Midbrain (tissue), 1 donor: Measurements from ENCODE around the gene ZHX3.
A peak's percentile ranks its signal among the peaks of the same experiment; 100 is the strongest.

Source experiments
- DNase-seq: peaks from one replicate; lab custom pipeline; 2025; lab: John Stamatoyannopoulos, UW

Gene ZHX3

DNA sequence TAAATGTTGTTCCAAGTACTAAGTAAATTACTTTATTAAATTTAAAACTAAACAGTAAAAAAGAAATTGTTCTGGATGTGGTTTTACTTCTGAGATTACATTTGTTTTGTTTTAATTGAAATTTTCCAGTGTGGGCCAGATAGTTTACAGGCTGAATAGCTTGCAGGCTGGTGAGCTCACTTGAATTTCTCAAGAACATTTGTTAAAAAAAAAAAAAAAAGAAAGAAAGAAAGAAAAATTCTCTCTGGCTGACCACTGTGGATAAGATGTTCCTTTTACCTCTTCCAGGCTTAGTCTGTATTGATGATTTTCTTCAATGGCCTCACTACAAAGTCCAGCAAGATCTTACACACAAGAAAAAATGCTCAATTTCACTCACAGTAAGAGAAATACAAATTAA lies 94.8 kb downstream of the ZHX3 start:
- DNase-seq, result no peak

DNA sequence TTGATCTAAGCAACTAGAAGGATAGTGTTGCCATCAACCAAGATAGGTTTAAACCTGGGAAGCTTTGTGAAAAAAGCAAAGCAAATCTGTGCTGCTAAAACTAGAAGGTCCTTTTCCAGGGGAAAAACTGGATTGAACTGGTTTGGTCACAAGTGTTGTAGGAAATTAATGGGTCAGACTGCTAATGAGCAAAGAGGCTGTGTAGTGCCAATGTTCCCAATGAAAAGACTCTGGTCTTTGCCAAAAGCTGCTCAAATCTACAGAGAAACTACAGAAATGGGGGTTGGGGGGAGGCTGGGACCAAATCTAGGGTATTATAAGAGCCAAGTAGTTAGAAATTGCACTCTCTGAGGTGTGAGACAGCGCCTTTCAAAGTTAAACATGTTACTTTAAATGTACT lies 95.2 kb downstream of the ZHX3 start:
- DNase-seq, result peak; percentile 91

DNA sequence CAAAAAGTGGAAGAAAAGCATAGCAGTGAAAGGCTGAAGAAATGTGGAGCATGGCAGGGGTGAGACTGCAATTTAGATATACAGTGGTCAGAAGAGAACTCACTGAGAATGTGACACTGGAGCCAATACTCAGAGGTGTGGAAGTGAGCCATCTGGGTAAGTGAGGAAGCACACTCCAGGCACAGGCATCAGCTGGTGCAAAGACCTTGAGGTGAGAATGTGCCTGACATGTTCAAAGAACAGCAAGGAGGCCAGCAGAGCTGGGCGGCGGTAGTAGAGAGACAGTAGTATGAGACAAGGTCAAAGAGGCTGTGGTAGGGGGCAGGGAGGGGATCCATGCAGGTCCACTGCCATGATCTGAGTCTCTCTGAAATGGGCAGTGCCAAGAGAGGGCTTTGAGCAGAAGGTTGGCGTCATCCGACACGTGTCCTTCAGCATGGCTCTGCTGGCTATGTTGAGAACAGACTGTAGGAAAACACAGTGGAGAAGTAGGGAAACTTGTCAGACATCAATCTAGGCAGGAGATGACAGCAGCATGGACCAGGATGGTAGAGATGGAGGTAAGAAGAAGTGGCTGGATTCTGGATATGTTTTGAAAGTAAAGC lies 95.8 kb downstream of the ZHX3 start:
- peak; percentile 63 for DNase-seq

DNA sequence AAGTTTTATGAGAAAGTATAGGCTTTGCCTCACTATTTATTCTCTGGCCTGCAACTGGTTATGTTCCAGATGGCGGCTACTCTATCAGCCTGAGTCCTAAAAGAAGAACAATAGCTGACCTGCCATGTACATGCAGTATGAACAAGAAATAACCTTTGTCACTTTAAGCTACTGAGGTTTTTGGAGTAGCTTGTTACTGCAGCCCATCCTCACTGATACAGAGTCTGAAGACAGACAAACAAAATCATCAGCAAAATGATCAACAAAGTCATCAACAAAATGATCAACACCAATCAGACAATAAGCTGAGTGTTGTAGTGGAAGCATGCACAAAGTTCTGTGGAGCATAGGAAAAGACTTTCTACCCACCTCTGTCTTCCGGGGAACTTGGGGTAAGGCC lies 97.7 kb downstream of the ZHX3 start:
- DNase-seq, result no peak

DNA sequence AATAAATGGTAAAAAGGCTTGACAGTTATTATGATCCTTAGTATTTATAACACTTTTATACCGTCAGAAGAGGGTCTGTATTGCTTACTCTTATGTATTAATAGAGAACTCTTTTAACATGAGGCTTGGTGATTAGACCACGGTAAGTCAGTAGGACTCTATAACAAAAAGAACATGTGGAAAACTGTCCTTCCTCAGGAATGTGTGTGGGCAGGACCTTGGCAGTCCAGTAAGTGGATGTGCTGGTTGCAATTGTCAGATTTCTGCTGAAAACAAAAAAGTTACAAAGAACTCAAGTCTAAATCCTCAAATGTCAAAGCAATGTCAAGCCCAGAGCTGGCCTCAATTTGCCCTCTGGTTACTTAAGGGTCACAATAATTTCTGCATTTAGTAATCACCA lies 99.1 kb downstream of the ZHX3 start:
- DNase-seq, result no peak

DNA sequence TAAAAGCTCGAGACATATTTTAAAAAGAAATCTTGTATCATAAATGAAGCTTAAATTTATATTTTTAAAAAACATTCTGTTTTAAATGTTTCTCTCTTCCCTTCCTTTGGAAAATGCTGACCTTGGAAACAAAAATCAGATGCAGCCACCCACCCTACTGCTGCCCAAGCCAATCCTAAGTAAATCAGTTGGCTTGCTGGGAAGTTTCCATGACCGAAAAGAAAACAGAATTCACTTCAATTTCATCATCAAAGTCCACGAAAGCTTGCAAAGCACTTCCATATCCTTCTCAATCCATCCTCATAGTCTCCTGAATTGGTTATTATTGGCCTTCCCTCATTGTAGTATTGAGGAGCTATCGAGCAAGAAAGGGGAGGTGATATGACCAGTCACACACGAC lies 100.1 kb downstream of the ZHX3 start:
- no peak for DNase-seq

DNA sequence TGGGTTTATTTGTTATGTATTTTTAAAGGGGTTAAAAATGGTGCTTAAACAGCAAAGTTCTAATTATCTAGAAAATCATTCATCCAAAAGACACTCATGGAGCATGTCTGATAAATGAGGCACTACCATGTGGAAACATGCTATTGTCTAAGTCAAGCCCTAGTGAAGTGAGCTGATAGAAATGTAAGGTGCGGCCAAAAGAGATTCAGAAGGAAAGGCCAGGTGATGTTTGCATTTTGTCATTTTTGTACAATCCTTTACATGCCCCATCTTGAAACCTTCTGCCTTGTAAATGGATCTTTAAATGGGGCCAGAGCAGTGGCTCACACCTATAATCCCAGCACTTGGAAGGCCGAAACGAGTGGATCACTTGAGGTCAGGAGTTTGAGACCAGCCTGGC lies 102.9 kb downstream of the ZHX3 start:
- no peak for DNase-seq

DNA sequence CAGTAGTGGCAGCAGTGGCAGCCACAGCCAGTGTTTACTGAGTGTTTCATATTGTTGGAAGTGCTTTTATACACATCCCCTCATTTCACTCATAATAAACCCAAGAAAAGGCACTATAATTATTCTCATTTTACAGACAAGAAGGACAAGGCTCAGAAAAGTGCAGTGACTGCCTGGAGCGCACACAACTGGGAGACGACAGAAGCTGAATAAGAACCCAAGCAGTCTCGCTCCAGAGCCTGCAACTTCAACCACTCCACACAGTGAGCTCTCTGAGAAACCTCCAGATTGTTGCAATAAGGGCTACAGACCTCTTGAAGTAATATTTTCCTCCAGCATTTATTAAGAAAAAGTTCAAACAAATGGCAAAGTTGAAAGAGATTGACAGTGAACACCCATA lies 103.3 kb downstream of the ZHX3 start:
- no peak for DNase-seq

DNA sequence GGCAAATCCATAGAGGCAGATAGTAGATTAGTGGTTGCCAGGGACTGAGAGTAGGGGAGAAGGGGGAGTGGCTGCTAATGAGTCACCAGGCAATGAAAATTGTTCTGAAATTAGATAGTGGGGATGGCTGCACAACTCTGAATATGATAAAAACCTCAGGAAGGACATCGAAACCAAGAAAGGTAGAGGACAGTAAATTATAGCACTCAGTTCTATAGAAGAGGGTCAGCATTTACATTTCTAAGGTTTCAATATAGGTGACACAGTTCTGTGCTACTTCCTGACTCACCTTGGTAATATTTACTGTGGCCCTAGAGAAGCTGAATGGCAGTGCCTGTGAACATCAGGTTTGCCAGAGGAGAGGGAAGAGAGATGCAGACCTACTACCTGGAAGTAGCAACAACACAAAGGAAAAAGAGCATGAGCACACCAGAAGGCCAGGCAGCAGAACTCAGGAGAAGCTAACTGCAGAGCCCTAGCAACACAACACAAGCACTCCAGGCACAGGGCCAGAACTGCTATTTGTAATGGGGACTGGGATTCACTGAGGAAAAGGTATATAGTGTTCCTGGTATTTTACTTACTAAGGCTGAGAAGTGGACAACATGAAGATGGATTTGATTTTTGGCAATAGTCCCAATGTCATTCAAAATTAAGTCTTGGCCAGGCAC lies 104.2 kb downstream of the ZHX3 start:
- DNase-seq, result peak; percentile 45

DNA sequence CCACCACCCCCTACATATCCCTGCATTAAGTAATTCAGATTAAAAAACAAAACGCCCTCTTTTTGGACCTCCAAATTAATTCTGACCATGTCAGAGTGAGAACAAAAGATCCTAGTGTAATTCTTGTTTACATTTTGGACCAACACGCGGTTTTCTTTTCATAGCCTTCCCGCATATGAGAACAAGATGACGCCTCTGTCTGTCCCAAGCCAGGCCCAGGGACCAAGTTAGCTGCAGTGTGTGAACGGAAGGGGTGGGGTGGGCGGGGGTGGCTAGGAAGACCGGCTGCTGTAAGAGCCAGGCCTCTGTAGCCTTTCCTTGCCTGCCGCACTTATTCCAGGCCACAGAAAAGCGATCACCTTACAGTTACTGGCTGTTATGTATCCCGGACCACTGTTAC lies 112.2 kb downstream of the ZHX3 start:
- peak; percentile 86 for DNase-seq

DNA sequence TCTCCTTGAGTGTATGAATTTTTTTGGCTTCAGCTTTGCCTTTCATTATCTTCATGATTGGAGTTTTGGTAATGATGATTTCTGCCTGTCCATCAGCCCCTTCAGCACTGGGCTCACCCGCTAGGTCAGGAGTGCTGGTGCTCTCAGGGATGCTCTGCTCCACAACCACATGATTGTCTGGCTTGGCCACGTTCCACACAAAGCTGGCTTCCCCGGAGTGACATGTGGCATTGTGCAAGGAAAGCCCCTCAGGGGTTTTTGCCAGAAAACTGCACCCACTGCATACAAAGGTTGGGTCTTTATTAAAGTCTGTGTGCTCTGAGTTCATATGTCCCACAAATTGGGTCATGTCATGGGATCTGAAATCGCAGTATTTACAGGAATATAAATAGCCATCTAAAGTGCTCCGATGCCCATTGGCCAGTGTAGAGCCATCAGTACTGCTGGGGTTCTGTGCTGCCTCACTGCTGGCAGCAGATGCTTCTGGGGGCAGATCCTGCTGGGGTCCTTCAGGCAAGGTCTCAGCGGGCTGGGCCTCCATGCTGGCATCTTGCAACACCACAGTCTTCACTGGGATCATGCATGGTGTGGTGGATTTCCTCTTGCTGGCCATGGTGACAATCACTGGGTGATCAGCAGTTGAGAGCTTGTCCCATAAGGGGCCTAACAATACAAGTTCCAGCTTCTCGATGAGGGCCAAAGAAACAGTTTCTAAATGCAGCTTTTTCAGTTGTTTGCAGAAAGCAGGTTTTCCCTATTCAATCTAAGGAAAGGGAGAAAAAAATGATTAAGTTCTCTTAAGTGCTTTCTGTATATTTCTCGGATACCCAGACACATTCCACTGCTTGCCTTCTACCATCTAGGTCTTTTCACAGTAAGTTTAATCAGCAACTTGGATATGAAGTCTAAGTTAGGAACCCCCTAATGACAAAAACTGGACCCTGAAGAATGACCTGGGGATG lies 112.9 kb downstream of the ZHX3 start:
- DNase-seq, result peak; percentile 56

DNA sequence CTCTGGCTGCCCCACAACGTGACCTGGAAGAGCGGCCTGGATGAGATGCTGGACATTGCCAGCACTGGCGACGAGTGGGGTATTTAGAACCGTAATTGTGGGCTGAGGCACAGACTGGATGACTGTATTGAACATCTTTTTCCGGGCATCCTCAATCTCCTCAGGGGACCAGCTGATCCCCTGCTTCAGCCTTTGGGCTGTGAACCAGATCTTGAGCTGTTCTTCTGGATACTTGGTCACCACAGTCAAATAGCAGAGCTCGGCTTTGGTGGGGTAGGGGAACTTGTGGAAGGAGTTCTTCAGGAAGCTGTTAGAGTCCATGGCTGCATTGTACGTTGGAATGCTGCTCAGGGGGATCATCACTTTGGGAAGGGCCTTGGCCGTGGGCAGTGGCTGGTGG lies 113.9 kb downstream of the ZHX3 start:
- DNase-seq, result no peak

DNA sequence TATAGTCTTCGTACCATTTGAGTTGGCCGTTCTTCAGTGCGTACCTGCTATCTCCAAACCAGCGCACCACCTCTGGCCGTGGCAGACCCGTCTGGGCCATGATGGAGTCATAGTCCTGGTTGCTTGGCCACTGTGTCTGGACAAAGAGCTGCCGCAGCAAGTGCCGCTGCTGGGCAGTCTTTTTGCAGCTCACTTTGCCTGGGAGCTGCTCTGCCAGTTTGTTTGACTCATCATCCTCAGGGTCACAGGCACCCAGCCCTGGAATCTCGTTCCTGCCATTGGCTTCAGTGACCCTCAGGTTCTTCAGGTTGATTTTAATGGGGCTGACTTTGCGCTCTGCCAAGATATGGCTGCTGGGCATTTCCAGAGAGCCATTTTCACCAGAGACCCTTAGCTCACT lies 115.1 kb downstream of the ZHX3 start:
- no peak for DNase-seq

DNA sequence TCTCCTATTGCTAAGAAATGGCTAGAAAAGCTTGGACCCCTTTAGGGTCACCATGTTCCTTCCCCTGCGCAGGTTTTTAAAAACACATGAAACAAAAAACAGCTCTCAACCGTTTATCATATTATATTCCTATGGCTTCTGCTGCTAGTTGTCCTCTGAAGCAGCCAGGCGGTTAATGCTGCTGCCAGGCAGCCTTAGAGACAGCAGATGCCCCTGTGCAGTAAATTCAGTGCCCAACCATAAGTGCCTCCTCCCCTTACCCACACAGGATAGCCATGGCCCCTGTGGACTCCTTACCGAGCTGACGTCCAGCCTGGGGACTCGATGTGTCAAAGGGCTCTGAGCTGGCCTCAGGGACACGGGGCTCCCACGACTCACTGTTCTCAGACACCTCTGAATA lies 115.8 kb downstream of the ZHX3 start:
- no peak for DNase-seq

DNA sequence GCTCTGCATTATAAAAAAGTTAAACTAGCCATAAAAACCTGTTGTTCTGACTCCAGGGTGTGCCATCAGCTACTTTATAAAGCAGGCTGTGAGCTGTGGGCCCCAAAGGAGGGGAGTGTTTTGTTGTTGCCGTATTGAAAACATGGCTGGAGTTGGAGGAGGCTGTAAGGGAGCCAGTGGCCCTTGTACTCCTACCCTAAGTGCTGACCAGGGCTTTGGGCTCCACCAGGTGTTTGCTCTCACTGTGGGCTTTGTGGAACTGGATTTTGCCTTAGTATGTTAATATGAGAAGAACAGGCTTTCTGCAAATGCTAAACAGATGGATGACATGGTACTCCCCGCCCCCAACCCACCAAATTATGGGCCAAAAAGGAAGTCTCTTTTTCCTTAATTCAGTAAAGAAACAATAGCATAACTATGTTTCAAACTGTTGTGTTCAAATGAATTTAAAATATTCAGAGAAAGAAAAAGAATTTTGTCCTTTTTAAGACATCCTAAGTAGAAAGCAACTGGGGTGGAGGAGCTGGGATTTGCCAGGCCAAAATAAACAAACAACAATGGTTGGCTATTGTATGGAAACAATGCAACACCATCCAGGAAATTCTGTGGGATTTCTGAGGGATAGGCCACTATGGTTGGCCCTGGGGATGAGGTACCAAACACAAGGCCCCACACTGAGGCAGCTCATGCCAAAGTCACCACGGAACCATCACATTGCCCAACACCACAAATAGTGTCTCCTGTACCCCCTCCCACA lies 116.9 kb downstream of the ZHX3 start:
- no peak for DNase-seq

DNA sequence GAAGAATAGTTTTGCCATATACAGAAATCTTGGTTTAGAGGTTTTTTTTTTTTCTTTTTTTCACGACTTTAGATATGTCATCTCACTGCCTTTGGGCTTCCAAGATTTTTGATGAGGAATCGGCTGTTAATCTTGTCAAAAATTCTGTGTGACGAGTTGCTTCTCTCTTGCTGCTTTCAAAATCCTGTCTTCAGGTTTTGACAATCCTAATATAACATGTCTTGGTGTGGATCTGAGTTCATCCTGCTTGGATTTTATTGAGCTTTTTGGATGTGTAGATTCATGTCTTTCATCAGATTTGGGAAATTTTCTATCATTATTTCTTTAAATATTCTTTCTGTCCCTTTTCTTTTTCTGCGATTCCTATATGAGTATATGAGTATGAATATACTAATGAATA lies 119.1 kb downstream of the ZHX3 start:
- DNase-seq, result no peak

DNA sequence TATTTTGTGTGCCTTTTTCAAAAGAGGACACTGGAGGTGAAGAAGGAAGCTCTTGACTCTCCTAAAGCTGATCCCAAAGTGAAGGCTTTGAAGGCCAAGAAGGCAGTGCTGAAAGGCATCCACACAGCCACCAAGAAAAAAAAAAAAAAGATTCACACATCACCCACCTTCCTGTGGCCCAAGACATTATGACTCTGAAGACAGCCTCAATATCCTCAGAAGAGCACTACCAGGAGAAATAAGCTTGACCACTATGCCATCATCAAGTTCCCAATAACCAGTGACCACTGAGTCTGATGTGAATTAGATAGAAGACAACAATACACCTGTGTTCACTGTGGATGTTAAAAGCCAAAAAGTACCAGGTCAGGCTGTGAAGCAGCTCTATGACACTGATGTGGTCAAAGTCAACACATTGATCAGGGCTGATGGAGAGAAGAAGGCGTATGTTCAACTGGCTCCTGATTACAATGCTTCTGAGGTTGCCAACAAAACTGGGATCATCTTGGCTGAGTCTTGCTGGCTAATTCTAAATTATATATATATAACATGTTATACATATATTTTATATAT lies 120.8 kb downstream of the ZHX3 start:
- DNase-seq, result no peak

DNA sequence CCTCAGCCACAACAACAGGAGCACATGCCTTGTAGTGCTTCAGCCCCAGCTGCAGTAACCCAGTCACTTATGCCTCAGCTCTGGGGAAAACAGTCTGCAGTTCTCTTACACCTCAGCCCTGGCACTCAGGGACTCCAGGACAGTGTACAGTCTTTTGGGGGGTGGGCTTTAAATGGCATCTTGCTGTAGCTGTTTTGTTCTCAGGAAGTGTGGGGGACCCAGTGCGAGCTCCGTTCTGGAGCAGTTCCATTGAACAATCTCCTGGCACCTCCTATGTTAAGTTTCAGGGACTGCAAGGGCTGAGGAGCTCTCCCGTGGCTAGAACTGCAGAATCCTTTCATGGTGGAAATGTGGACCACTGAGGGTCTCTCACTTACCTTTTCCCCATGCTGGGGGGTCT lies 125.0 kb downstream of the ZHX3 start:
- no peak for DNase-seq

DNA sequence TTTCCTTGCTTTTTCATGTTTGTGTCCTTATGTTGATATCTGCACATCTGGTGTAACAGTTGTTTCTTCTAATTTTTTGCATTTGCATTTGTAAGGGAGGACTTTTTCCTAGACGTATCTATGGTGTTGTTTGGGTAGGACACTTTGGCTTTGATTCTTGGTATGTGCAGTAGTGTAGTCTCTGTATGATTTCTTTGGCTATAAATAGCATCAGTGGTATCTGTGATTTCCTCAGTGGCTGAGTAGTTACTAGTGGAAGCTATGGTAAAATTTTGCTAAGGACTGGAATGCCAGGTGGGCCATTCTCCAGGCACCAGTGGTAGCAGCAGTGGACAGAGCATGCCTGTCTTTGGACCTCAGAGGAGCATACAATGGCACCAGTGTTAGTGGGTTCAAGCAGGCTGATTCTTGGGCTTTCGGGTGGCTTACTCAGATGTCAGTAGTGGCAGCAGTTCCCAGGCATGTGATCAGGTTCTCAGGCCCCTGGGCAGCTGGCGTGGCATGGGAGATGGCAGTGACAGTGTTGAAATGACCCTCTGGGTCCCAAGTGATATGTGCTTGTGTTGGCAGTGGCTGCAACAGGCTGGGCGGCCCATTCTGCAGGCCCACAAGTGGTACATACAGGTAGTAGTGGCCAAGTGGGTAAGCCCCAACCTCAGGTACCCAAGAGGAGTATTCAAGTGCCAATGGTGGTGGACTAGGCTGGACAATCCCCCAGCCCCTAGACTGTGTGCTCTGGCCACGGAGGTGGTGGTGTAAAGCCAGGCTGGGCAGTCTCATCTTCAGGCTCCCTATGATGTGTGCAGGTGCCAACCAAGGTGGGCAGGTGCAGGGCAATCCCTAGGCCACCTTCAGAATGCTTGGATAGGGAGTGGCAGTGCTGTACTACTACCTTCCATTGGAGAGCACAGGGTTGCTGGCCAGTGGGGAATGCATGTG lies 125.7 kb downstream of the ZHX3 start:
- DNase-seq, result no peak

DNA sequence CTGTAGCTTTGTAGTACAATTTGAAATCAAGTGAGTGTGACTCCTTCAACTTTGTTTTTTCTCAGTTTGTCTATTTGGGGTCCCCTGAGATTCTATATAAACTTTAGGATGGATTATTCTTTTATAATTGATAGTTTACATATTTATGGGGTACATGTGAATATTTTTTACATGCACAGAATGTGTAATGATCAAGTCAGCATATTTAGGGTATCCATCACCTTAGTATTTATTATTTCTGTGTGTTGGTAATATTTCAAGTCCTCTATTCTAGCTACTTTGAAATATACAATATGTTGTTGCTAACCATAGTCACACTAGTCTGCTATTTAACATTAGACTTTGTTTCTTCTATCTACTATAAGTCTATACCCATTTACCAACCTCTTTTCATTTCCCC lies 129.9 kb downstream of the ZHX3 start:
- no peak for DNase-seq
